Smooth muscle cell of bladder (primary cell): Measurements from ENCODE around the gene MEIS3. TPM values are rescaled to one million over a fixed set of nuclear protein-coding genes. Genes with fewer than 3 reads are reported as not detected.

Source experiments
- total RNA-seq: library from RNA; depleted of rRNA; stranded (reverse); fragments of >200 nt; gene quantifications from 2 replicates; pipeline ENCODE4 v1.2.3, GENCODE V29; 2014

The MEIS3 gene
- 81.5 and 86.7 TPM in 2 replicates for total RNA-seq

DNA sequence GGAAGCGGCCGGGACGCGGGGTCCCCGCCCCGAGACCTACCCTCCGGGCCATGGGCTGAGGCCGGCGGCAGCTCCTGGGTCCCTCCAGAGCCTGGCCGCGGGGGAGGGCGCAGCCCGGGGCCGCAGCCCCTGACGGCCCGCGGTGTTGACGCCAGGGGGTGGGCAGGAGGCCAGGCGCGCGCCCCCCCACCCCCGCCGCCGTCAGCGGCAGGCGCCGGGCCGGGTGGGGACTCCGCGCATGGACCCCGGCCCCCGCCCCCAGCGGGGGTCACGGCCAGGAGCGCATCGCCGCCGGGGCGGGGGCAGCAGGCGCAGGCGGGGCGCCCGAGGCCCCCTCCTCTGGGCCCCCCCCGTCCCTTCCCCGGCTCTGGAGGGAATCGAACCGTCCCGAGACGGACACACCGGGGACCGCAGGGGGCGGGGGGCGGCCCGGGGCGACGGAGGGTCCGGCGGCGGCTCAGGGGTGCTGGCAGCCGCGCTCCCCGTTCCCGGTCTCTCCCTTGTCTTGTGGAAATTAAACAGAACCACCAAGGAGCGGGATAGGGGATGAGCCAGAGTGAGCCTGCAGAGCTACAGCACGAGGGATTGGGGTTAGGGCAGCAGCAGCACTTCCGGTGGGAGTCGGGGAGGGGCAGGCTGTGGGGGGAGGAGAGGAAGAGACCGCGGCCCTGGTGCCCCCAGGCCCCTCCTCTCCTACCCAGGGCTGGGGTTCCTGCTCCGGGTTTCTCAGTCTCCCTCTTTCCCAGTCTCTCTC is at the start of gene MEIS3:
TSS of gene MEIS3 (minus strand) at position 498 of the 754 bp plus-strand sequence. CDS start at position 52, 446 bp downstream.

Other genes starting within 250 kb of the MEIS3 start
- gene BBC3, start 188.3 kb downstream of the MEIS3 start, total RNA-seq, result 11.7 and 16.5 TPM in 2 replicates
- 5.4 and 7.9 TPM in 2 replicates for gene CCDC9, start 163.0 kb downstream of the MEIS3 start, total RNA-seq
- 2.6 and 4.4 TPM in 2 replicates for gene INAFM1, start 144.6 kb downstream of the MEIS3 start, total RNA-seq
- 0.09 TPM in 1 of 2 replicates, not detected in the other for gene C5AR1, start 109.7 kb downstream of the MEIS3 start, total RNA-seq
- 0.14 and 0.18 TPM in 2 replicates for gene C5AR2, start 87.4 kb downstream of the MEIS3 start, total RNA-seq
- 5.0 and 6.2 TPM in 2 replicates for gene DHX34, start 70.2 kb downstream of the MEIS3 start, total RNA-seq
- 0.18 TPM in 1 of 2 replicates, not detected in the other for gene SLC8A2, start 52.4 kb upstream of the MEIS3 start, total RNA-seq
- 4.1 and 4.3 TPM in 2 replicates for gene KPTN, start 64.7 kb upstream of the MEIS3 start, total RNA-seq
- 50.0 and 54.6 TPM in 2 replicates for gene NAPA, start 95.5 kb upstream of the MEIS3 start, total RNA-seq
- gene ZNF541, start 153.6 kb upstream of the MEIS3 start, total RNA-seq, result 0.28 TPM in 2 replicates
- 3.0 and 3.8 TPM in 2 replicates for gene BICRA, start 189.6 kb upstream of the MEIS3 start, total RNA-seq